HG03378 (cell line): Measurements from ENCODE around the gene TBC1D8.
A peak's percentile ranks its signal among the peaks of the same experiment; 100 is the strongest.

Experiments
- ATAC-seq: cut with Tn5 transposase; IDR thresholded peaks from one replicate; pipeline ENCODE4 v1.9.1; 2021; ENCODE audit warnings: mild to moderate bottlenecking, moderate library complexity; ENCODE audit not compliant: unreplicated experiment

TBC1D8 gene

GRCh38 chr2:101037161-101037755 lies 113.9 kb downstream of the TBC1D8 start:
- no peak for ATAC-seq

- no peak for ATAC-seq
These were observed 114.6 kb downstream of the TBC1D8 start for GRCh38 chr2:101036562-101036961.

GRCh38 chr2:101032084-101032776 lies 119.0 kb downstream of the TBC1D8 start:
- ATAC-seq: no peak

GRCh38 chr2:101030866-101031554 lies 120.2 kb downstream of the TBC1D8 start:
- ATAC-seq: no peak

GRCh38 chr2:101027852-101028251 lies 123.3 kb downstream of the TBC1D8 start:
- ATAC-seq: no peak

- no peak for ATAC-seq
These were observed 124.2 kb downstream of the TBC1D8 start for GRCh38 chr2:101026923-101027469.

- no peak for ATAC-seq
These were observed 124.9 kb downstream of the TBC1D8 start for GRCh38 chr2:101026253-101026701.

- no peak for ATAC-seq
These were observed 125.6 kb downstream of the TBC1D8 start for GRCh38 chr2:101025561-101025960.

GRCh38 chr2:101023327-101024107 lies 127.7 kb downstream of the TBC1D8 start:
- no peak for ATAC-seq

GRCh38 chr2:101022221-101022620 lies 129.0 kb downstream of the TBC1D8 start:
- ATAC-seq: no peak

GRCh38 chr2:101018934-101019333 lies 132.2 kb downstream of the TBC1D8 start:
- ATAC-seq: no peak

GRCh38 chr2:101017371-101017770 lies 133.8 kb downstream of the TBC1D8 start:
- no peak for ATAC-seq

- no peak for ATAC-seq
These were observed 136.8 kb downstream of the TBC1D8 start for GRCh38 chr2:101014264-101014857.

GRCh38 chr2:101012706-101013181 lies 138.4 kb downstream of the TBC1D8 start:
- ATAC-seq: no peak

GRCh38 chr2:101012054-101012705 lies 139.0 kb downstream of the TBC1D8 start:
- ATAC-seq: peak; percentile 81

GRCh38 chr2:101011152-101011551 lies 140.0 kb downstream of the TBC1D8 start:
- ATAC-seq: no peak

- no peak for ATAC-seq
These were observed 143.5 kb downstream of the TBC1D8 start for GRCh38 chr2:101007415-101008345.

- no peak for ATAC-seq
These were observed 145.0 kb downstream of the TBC1D8 start for GRCh38 chr2:101006065-101006715.
